Measurements from ENCODE around the gene IRF7.

The IRF7 gene

GRCh38 chr11:620935-621814, 5.4 kb upstream of the IRF7 start:
- no peak for DNase-seq

- no peak for DNase-seq
These were observed 4.5 kb upstream of the IRF7 start for GRCh38 chr11:620201-620600.

GRCh38 chr11:619628-620050, 3.9 kb upstream of the IRF7 start:
- DNase-seq: no peak

GRCh38 chr11:618856-619627, 3.3 kb upstream of the IRF7 start:
- DNase-seq: no peak

- no peak for DNase-seq
These were observed 2.3 kb upstream of the IRF7 start for GRCh38 chr11:617912-618682.

- DNase-seq: no peak
These were observed 1.6 kb upstream of the IRF7 start for GRCh38 chr11:617199-617911.

- no peak for DNase-seq
These were observed 809 bp upstream of the IRF7 start for GRCh38 chr11:616320-617198.

DNA sequence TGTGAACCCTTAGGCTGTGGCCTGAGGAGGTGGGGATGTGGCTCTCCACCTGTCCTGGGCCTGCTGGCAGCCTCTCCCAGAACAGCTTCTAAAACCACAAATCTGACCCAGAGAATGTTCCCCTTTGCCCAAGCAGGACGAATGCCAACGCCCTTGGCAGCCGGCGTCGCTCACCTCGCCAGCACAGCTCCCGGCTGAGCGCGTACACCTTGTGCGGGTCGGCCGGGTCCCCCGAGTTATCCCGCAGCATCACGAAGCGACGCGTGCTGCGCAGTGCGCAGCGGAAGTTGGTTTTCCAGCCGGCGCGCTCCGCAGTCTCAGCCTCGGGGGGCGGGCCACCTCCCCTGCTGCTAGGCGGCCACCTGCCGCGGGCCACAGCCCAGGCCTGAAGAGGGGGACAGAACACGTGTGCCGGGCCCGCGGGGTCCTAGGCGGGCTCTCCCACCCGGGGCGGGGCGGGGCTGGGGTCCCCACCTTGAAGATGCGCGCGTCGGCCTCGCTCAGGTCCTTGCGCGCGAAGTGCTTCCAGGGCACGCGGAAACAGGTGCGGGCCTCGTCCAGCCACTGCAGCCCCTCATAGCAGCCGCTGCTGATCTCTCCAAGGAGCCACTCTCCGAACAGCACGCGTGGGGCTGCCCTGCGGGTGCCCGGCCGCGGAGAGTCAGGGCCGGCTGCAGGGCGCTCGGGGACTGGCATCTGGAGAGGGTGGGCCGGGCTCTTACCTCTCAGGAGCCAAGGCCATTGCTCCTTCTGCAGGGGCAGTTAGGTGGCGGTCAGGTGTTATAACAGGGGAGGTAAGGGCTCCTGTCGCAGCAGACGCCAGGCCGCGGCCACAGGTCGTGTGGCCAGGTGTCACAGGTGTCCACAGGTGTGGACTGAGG, 887 bp downstream of the IRF7 start:
- no peak for DNase-seq

GRCh38 chr11:614021-614622, 1.6 kb downstream of the IRF7 start:
- no peak for DNase-seq

DNA sequence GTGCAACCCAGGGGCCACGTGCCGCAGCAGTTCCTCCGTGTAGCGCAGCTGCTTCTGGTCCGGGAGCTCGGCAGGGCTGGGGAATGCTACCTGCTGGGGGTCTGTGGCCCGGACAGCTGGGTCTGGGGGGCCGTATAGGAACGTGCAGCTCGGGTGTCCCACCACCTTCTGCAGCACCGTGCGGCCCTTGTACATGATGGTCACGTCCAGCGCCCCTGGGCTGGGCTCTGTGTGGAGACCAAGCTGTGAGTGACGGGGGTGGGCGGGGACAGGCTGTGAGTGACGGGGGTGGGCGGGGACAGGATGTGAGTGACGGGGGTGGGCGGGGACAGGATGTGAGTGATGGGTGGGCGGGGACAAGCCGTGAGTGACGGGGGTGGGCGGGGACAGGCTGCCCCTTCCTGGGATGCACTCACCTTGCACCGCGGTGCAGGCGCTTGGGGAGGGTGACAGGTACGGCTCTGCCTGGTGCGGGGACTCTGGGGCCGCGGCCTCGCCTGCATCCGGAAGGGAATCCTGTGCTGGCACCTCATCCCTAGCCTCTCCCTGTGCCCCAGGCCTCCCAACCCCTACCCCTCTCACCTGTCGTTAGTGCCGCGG, 2.3 kb downstream of the IRF7 start:
- DNase-seq: peak; percentile 87

- DNase-seq: no peak
These were observed 2.8 kb downstream of the IRF7 start for GRCh38 chr11:612961-613300.

DNA sequence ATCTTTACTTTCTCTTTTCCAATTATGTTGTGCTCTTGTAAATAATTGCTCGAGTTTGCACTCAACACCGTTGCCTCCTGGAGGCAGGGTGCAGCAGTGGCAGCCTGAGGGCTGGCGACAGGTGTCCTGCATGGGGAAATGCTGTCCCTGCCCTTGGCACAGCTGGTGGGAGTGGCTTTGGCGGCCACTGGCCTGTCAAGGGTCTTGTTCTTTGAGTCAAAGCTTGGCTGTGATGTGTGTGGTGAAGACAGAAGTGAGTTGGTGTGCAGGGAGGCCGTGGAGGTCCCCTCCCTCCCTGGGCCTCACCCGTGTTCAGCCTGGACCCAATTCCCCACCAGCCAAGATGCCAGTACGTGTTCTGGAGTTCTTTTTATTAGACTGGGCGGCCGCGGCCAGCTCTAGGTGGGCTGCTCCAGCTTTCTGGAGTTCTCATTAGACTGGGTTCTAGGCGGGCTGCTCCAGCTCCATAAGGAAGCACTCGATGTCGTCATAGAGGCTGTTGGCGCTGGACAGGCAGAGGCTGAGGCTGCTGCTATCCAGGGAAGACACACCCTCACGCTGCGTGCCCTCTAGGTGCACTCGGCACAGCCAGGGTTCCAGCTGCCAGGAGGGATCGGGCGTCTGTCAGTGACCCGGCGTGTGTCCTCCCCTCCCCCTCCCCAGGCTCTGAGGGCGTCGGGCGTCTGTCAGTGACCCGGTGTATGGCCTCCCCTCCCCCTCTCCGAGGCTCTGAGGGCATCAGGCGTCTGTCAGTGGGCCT, 3.4 kb downstream of the IRF7 start:
- DNase-seq: peak; percentile 20

DNA sequence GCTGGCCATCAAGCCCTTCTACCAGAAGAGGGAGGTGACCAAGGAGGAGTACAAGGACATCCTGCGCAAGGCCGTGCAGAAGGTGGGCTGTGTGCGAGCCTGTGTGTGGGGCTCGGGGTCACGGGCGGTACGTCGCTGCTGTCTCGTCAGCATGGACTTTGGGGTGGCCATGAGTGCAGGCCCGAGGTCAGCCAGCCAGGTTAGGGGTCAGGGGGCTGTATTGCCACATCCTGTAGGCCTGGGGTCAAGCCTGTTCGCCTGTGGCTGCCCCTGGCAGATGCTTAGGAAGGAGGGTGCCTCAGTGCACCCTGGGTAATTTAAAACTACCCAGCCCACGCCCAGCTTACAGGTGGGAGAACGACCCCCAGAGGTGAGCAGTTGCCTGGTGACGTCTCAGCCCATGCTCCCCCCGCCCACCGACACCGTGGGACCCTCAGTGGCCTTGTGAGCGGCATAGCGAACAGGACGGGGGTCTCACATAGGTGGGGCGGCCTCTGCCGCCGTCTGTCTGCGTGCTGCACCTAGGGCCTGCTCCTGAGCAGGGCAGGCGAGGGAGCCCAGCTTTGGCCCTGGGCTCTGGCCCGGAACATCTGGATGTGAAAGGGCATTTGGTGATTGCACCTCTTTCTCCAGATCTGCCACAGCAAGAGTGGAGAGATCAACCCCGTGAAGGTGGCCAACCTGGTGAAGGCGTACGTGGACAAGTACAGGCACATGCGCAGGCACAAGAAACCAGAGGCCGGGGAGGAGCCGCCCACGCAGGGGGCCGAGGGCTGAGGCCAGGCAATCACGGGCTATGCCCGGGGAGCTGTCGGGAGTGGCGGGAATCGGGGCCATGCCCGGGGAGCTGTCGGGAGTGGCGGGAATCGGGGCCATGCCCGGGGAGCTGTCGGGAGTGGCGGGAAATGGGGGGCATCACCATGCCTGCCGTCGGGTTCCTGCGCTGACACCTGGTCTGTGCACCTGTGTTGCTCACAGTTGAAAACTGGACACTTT, 4.5 kb downstream of the IRF7 start:
- no peak for DNase-seq

GRCh38 chr11:610146-610801, 5.5 kb downstream of the IRF7 start:
- DNase-seq: no peak

DNA sequence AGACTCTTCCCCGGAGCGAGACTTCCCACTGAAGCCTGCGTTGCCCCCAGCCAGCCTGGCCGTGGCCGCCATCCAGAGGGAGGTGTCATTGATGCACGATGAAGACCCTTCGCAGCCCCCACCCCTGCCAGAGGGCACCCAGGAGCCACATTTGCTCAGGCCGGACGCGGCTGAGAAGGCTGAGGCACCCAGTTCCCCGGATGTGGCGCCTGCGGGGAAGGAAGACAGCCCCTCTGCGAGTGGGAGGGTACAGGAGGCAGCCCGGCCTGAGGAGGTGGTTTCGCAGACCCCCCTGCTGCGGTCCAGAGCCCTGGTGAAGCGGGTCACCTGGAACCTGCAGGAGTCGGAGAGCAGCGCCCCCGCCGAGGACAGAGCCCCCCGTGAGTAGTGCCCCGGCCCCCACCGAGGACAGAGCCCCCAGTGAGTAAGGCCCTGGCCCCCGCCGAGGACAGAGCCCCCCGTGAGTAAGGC, 6.4 kb downstream of the IRF7 start:
- DNase-seq: no peak

- no peak for DNase-seq
These were observed 6.9 kb downstream of the IRF7 start for GRCh38 chr11:608791-609251.

Measured in CD4-positive, alpha-beta T cell treated with Interleukin-15 for 1 hour (primary cell).